ENCODE results near the gene MAPK14.

- no peak for TF ChIP-seq EZH2 (IDR thresholded peaks at IDR 0.05; ENCODE audit: low read length, missing control alignments)
- TF ChIP-seq CTCF (conservative IDR thresholded peaks at IDR 0.05 in 1 of 2, IDR thresholded peaks at IDR 0.05 in 1 of 2; ENCODE audit: low read depth in 1 of 2, low read length in 2 of 2), result no peak
Measured at GRCh38 chr6:36050305-36050704, 22.7 kb downstream of the MAPK14 start.

Measured in fibroblast of lung (primary cell).